HG02970 (cell line): ENCODE results near the gene DDX54.

Source experiments
- ATAC-seq: cut with Tn5 transposase; IDR thresholded peaks from one replicate; pipeline ENCODE4 v1.9.1; 2021; ENCODE audit warnings: mild to moderate bottlenecking, moderate library complexity, moderate number of reproducible peaks; ENCODE audit not compliant: unreplicated experiment, low FRiP score

The DDX54 gene

GRCh38 chr12:113191227-113191626 is 5.9 kb upstream of the DDX54 start:
- no peak for ATAC-seq

- ATAC-seq: no peak
Measured at GRCh38 chr12:113190761-113191160, 5.5 kb upstream of the DDX54 start.

- no peak for ATAC-seq
Measured at GRCh38 chr12:113189361-113189760, 4.1 kb upstream of the DDX54 start.

- no peak for ATAC-seq
Measured at GRCh38 chr12:113186666-113187325, 1.5 kb upstream of the DDX54 start.

- ATAC-seq: no peak
Measured at GRCh38 chr12:113186033-113186365, 721 bp upstream of the DDX54 start.

GRCh38 chr12:113184900-113185179 is 438 bp downstream of the DDX54 start:
- ATAC-seq: peak; percentile 73

- peak; percentile 35 for ATAC-seq
Measured at GRCh38 chr12:113184098-113184899, 979 bp downstream of the DDX54 start.

- ATAC-seq: no peak
Measured at GRCh38 chr12:113183030-113183589, 2.2 kb downstream of the DDX54 start.

GRCh38 chr12:113181975-113182374 is 3.3 kb downstream of the DDX54 start:
- ATAC-seq: no peak

- no peak for ATAC-seq
Measured at GRCh38 chr12:113180333-113180732, 4.9 kb downstream of the DDX54 start.

GRCh38 chr12:113179023-113179422 is 6.3 kb downstream of the DDX54 start:
- ATAC-seq: no peak

GRCh38 chr12:113174461-113175384 is 10.6 kb downstream of the DDX54 start:
- no peak for ATAC-seq

- no peak for ATAC-seq
Measured at GRCh38 chr12:113173081-113173698, 12.1 kb downstream of the DDX54 start.

- no peak for ATAC-seq
Measured at GRCh38 chr12:113172185-113172584, 13.1 kb downstream of the DDX54 start.

- no peak for ATAC-seq
Measured at GRCh38 chr12:113171543-113171942, 13.7 kb downstream of the DDX54 start.

- ATAC-seq: no peak
Measured at GRCh38 chr12:113170926-113171325, 14.4 kb downstream of the DDX54 start.

GRCh38 chr12:113170457-113170856 is 14.8 kb downstream of the DDX54 start:
- no peak for ATAC-seq

GRCh38 chr12:113169697-113170096 is 15.6 kb downstream of the DDX54 start:
- ATAC-seq: no peak

- no peak for ATAC-seq
Measured at GRCh38 chr12:113167868-113168267, 17.4 kb downstream of the DDX54 start.
